ENCODE data around the gene EIF2AK2. TPM values are rescaled to one million over a fixed set of nuclear protein-coding genes. Genes with fewer than 3 reads are reported as not detected.
A peak's percentile ranks its signal among the peaks of the same experiment; 100 is the strongest.
"Not testable (repeated sequence)": the region's sequence is repeated elsewhere in the genome, so short reads cannot be mapped to it uniquely, and the experiment has no call there.

The EIF2AK2 gene
- total RNA-seq, result 40.9 TPM
- polyA plus RNA-seq, result 10 to 100 TPM; 20.5 to 23.4 (median 22.4) TPM

- H3K4me3 ChIP-seq (ENCODE audit: low read depth, low read length), result peak within 1 kb of the TSS; percentile 93
- H3K4me1 ChIP-seq (ENCODE audit: control insufficient read depth, insufficient read depth, low read length, poor library complexity, severe bottlenecking), result peaks cover 25% of the 10 kb centered on the region
- Mint-ChIP-seq H3K27ac (peak within 1 kb of the TSS; percentile 95 to 97 (median 96)), H3K4me1 (peaks cover 20 to 49% (median 36%) of the 10 kb centered on the region in 4 donors), H3K36me3 (peaks cover 20% of the 10 kb centered on the region), H3K9me3 (peaks cover 0 to 3% (median 0%) of the 10 kb centered on the region in 7 donors), H3K4me3 (peak within 1 kb of the TSS; percentile 95 to 97 (median 96)), H3K27me3 (no peaks in the 10 kb centered on the region)
- H3K36me3 ChIP-seq (ENCODE audit: control insufficient read depth, insufficient read depth, low read length), result no peaks in the 10 kb centered on the region
- DNase-seq (peak; percentile 76 to 91 (median 81)), ATAC-seq (ENCODE audit: low read depth in 2 of 2) (peak; percentile 92 to 94)
- no peaks in the 10 kb centered on the region for H3K27me3 ChIP-seq (ENCODE audit: control insufficient read depth, insufficient read depth, low read length)
- H3K27ac ChIP-seq (ENCODE audit: insufficient read depth, low read length, poor library complexity, severe bottlenecking), result peak within 1 kb of the TSS; percentile 66
- no peaks in the 10 kb centered on the region for H3K9me3 ChIP-seq (ENCODE audit: control insufficient read depth in 2 of 2, low read length in 2 of 2)
Observed at GRCh38 chr2:37156857-37157714, at the start of gene EIF2AK2. Gene EIF2AK2 (minus strand): TSS chr2:37156980. CDS start chr2:37147806, 9,174 bp downstream.

GRCh38 chr2:37205689-37206341, 49.0 kb upstream of the EIF2AK2 start:
- H3K4me3 Mint-ChIP-seq, result no peak overlapping the region
- no peak for DNase-seq
- peaks cover 87% of the 10 kb centered on the region for H3K36me3 Mint-ChIP-seq
- Histone ChIP-seq H3K36me3 (ENCODE audit: control insufficient read depth, insufficient read depth, low read length) (peaks cover 97% of the 10 kb centered on the region), H3K9me3 (ENCODE audit: control insufficient read depth in 2 of 2, low read length in 2 of 2) (peaks cover 14 to 32% of the 10 kb centered on the region in 2 experiments), H3K27me3 (ENCODE audit: control insufficient read depth, insufficient read depth, low read length) (no peaks in the 10 kb centered on the region), H3K4me3 (ENCODE audit: low read depth, low read length) (no peak overlapping the region), H3K4me1 (ENCODE audit: control insufficient read depth, insufficient read depth, low read length, poor library complexity, severe bottlenecking) (peaks cover 3% of the 10 kb centered on the region), H3K27ac (ENCODE audit: insufficient read depth, low read length, poor library complexity, severe bottlenecking) (no peak overlapping the region)
- no peaks in the 10 kb centered on the region for H3K27me3 Mint-ChIP-seq
- no peak overlapping the region for H3K27ac Mint-ChIP-seq
- no peak for ATAC-seq (ENCODE audit: low read depth in 2 of 2)
- H3K4me1 Mint-ChIP-seq, result peaks cover 32 to 47% (median 38%) of the 10 kb centered on the region in 4 donors
- H3K9me3 Mint-ChIP-seq, result peaks cover 6 to 49% (median 19%) of the 10 kb centered on the region in 7 donors

GRCh38 chr2:37205071-37205661, 48.4 kb upstream of the EIF2AK2 start:
- not testable (repeated sequence) for H3K4me3 Mint-ChIP-seq; ATAC-seq (ENCODE audit: low read depth in 2 of 2); DNase-seq; H3K27me3 ChIP-seq (ENCODE audit: control insufficient read depth, insufficient read depth, low read length); H3K4me1 ChIP-seq (ENCODE audit: control insufficient read depth, insufficient read depth, low read length, poor library complexity, severe bottlenecking); H3K27me3 Mint-ChIP-seq; H3K4me3 ChIP-seq (ENCODE audit: low read depth, low read length); H3K27ac ChIP-seq (ENCODE audit: insufficient read depth, low read length, poor library complexity, severe bottlenecking); H3K27ac Mint-ChIP-seq
- Mint-ChIP-seq H3K36me3 (peaks cover 80% of the 10 kb centered on the region), H3K9me3 (peaks cover 6 to 44% (median 19%) of the 10 kb centered on the region in 7 donors), H3K4me1 (peaks cover 36 to 47% (median 41%) of the 10 kb centered on the region in 4 donors)
- Histone ChIP-seq H3K36me3 (ENCODE audit: control insufficient read depth, insufficient read depth, low read length) (peaks cover 91% of the 10 kb centered on the region), H3K9me3 (ENCODE audit: control insufficient read depth in 2 of 2, low read length in 2 of 2) (peaks cover 14 to 29% of the 10 kb centered on the region in 2 experiments)

- no peak overlapping the region for H3K27ac ChIP-seq (ENCODE audit: insufficient read depth, low read length, poor library complexity, severe bottlenecking)
- peaks cover 78% of the 10 kb centered on the region for H3K36me3 ChIP-seq (ENCODE audit: control insufficient read depth, insufficient read depth, low read length)
- peaks cover 10 to 15% of the 10 kb centered on the region in 2 experiments for H3K9me3 ChIP-seq (ENCODE audit: control insufficient read depth in 2 of 2, low read length in 2 of 2)
- no peak overlapping the region for H3K4me3 ChIP-seq (ENCODE audit: low read depth, low read length)
- peaks cover 7% of the 10 kb centered on the region for H3K4me1 ChIP-seq (ENCODE audit: control insufficient read depth, insufficient read depth, low read length, poor library complexity, severe bottlenecking)
- Mint-ChIP-seq H3K27ac (no peak overlapping the region), H3K27me3 (no peaks in the 10 kb centered on the region), H3K36me3 (peaks cover 65% of the 10 kb centered on the region), H3K4me3 (no peak overlapping the region), H3K9me3 (peaks cover 6 to 31% (median 19%) of the 10 kb centered on the region in 7 donors), H3K4me1 (peaks cover 40 to 54% (median 45%) of the 10 kb centered on the region in 4 donors)
- no peak for DNase-seq
- H3K27me3 ChIP-seq (ENCODE audit: control insufficient read depth, insufficient read depth, low read length), result no peaks in the 10 kb centered on the region
- no peak for ATAC-seq (ENCODE audit: low read depth in 2 of 2)
Observed at GRCh38 chr2:37203708-37204107, 46.9 kb upstream of the EIF2AK2 start.

GRCh38 chr2:37201766-37202165, 45.0 kb upstream of the EIF2AK2 start:
- no peaks in the 10 kb centered on the region for H3K27me3 ChIP-seq (ENCODE audit: control insufficient read depth, insufficient read depth, low read length)
- Mint-ChIP-seq H3K4me1 (peaks cover 33 to 50% (median 39%) of the 10 kb centered on the region in 4 donors), H3K36me3 (peaks cover 46% of the 10 kb centered on the region), H3K4me3 (peak overlapping the region in 2 of 4 donors; percentile 3 to 38), H3K27ac (peak overlapping the region in 1 of 3 donors; percentile 75), H3K9me3 (peaks cover 0 to 12% (median 8%) of the 10 kb centered on the region in 7 donors), H3K27me3 (no peaks in the 10 kb centered on the region)
- no peak overlapping the region for H3K4me3 ChIP-seq (ENCODE audit: low read depth, low read length)
- ATAC-seq (ENCODE audit: low read depth in 2 of 2) (no peak), DNase-seq (no peak)
- H3K9me3 ChIP-seq (ENCODE audit: control insufficient read depth in 2 of 2, low read length in 2 of 2), result peaks cover 2 to 7% of the 10 kb centered on the region in 2 experiments
- H3K36me3 ChIP-seq (ENCODE audit: control insufficient read depth, insufficient read depth, low read length), result peaks cover 60% of the 10 kb centered on the region
- H3K4me1 ChIP-seq (ENCODE audit: control insufficient read depth, insufficient read depth, low read length, poor library complexity, severe bottlenecking), result peaks cover 23% of the 10 kb centered on the region
- H3K27ac ChIP-seq (ENCODE audit: insufficient read depth, low read length, poor library complexity, severe bottlenecking), result peak overlapping the region; percentile 3

GRCh38 chr2:37201208-37201607, 44.4 kb upstream of the EIF2AK2 start:
- Histone ChIP-seq H3K4me1 (ENCODE audit: control insufficient read depth, insufficient read depth, low read length, poor library complexity, severe bottlenecking) (peaks cover 24% of the 10 kb centered on the region), H3K36me3 (ENCODE audit: control insufficient read depth, insufficient read depth, low read length) (peaks cover 54% of the 10 kb centered on the region), H3K9me3 (ENCODE audit: control insufficient read depth in 2 of 2, low read length in 2 of 2) (peaks cover 2 to 7% of the 10 kb centered on the region in 2 experiments), H3K27me3 (ENCODE audit: control insufficient read depth, insufficient read depth, low read length) (no peaks in the 10 kb centered on the region), H3K27ac (ENCODE audit: insufficient read depth, low read length, poor library complexity, severe bottlenecking) (no peak overlapping the region), H3K4me3 (ENCODE audit: low read depth, low read length) (no peak overlapping the region)
- H3K4me1 Mint-ChIP-seq, result peaks cover 33 to 52% (median 42%) of the 10 kb centered on the region in 4 donors
- H3K9me3 Mint-ChIP-seq, result peaks cover 0 to 9% (median 5%) of the 10 kb centered on the region in 7 donors
- no peaks in the 10 kb centered on the region for H3K27me3 Mint-ChIP-seq
- H3K36me3 Mint-ChIP-seq, result peaks cover 42% of the 10 kb centered on the region
- peak overlapping the region in 2 of 4 donors; percentile 39 to 47 for H3K4me3 Mint-ChIP-seq
- H3K27ac Mint-ChIP-seq, result no peak overlapping the region
- no peak for ATAC-seq (ENCODE audit: low read depth in 2 of 2)
- no peak for DNase-seq

- H3K36me3 Mint-ChIP-seq, result peaks cover 18% of the 10 kb centered on the region
- peak overlapping the region in 1 of 3 donors; percentile 67 for H3K27ac Mint-ChIP-seq
- Histone ChIP-seq H3K36me3 (ENCODE audit: control insufficient read depth, insufficient read depth, low read length) (peaks cover 30% of the 10 kb centered on the region), H3K4me1 (ENCODE audit: control insufficient read depth, insufficient read depth, low read length, poor library complexity, severe bottlenecking) (peaks cover 29% of the 10 kb centered on the region), H3K27me3 (ENCODE audit: control insufficient read depth, insufficient read depth, low read length) (no peaks in the 10 kb centered on the region), H3K9me3 (ENCODE audit: control insufficient read depth in 2 of 2, low read length in 2 of 2) (peaks cover 2 to 3% of the 10 kb centered on the region in 2 experiments), H3K27ac (ENCODE audit: insufficient read depth, low read length, poor library complexity, severe bottlenecking) (no peak overlapping the region), H3K4me3 (ENCODE audit: low read depth, low read length) (no peak overlapping the region)
- no peaks in the 10 kb centered on the region for H3K27me3 Mint-ChIP-seq
- ATAC-seq (ENCODE audit: low read depth in 2 of 2) (no peak), DNase-seq (no peak)
- peak overlapping the region; percentile 35 to 88 (median 42) for H3K4me3 Mint-ChIP-seq
- peaks cover 0 to 2% (median 0%) of the 10 kb centered on the region in 7 donors for H3K9me3 Mint-ChIP-seq
- H3K4me1 Mint-ChIP-seq, result peaks cover 23 to 49% (median 35%) of the 10 kb centered on the region in 4 donors
Observed at GRCh38 chr2:37198681-37199065, 41.9 kb upstream of the EIF2AK2 start.

All from CD4-positive, CD25-positive, alpha-beta regulatory T cell (primary cell).